Left ventricle myocardium inferior (tissue), 1 donor: ENCODE measurements around the gene PGA3. TPM values are rescaled to one million over a fixed set of nuclear protein-coding genes. Genes with fewer than 3 reads are reported as not detected.

Source experiments
- DNase-seq: peaks from one replicate; pipeline ENCODE4 v3.0.0-alpha.2; 2020
- H3K27ac ChIP-seq: fragments of 200-600 bp; replicated peaks from 2 replicates; pipeline ENCODE4 v1.8.0; 2021
- H3K27me3 ChIP-seq: fragments of 200-600 bp; 2 replicates; pipeline ENCODE4 v1.8.0; 2021; ENCODE audit warnings: low read depth
- H3K36me3 ChIP-seq: fragments of 200-600 bp; 2 replicates; pipeline ENCODE4 v1.8.0; 2021
- H3K4me1 ChIP-seq: fragments of 200-600 bp; 2 replicates; pipeline ENCODE4 v1.8.0; 2021
- H3K4me3 ChIP-seq: fragments of 200-600 bp; 2 replicates; pipeline ENCODE4 v1.8.0; 2021; ENCODE audit warnings: mild to moderate bottlenecking, moderate library complexity
- H3K9me3 ChIP-seq: fragments of 200-600 bp; replicated peaks from 2 replicates; pipeline ENCODE4 v1.8.0; 2021
- intact Hi-C: fragments of 100-400 bp; cut with micrococcal nuclease; formaldehyde crosslinking; loops from one replicate; pipeline ENCODE4 v1.11.0; 2022
- total RNA-seq: library from RNA; stranded (reverse); fragmentation: NEBNext Ultra II Directional; extraction: Animal tissue kit (Norgen Biotek cat#: 25700); gene quantifications from one replicate; pipeline ENCODE4 v1.2.1, GENCODE V29; 2021
- TF ChIP-seq, protein P1 (sequence below): fragments of 200-600 bp; IDR thresholded peaks from 2 replicates; pipeline ENCODE4 v1.8.0; 2021; ENCODE audit warnings: antibody characterized with exemption, mild to moderate bottlenecking, borderline replicate concordance
- donor health status: DM: no; HTN: yes; CAD: no; lungs with severe emphysema.

PGA3 gene
- total RNA-seq, 1 donor from 2014 or later, result 0.19 TPM

DNA sequence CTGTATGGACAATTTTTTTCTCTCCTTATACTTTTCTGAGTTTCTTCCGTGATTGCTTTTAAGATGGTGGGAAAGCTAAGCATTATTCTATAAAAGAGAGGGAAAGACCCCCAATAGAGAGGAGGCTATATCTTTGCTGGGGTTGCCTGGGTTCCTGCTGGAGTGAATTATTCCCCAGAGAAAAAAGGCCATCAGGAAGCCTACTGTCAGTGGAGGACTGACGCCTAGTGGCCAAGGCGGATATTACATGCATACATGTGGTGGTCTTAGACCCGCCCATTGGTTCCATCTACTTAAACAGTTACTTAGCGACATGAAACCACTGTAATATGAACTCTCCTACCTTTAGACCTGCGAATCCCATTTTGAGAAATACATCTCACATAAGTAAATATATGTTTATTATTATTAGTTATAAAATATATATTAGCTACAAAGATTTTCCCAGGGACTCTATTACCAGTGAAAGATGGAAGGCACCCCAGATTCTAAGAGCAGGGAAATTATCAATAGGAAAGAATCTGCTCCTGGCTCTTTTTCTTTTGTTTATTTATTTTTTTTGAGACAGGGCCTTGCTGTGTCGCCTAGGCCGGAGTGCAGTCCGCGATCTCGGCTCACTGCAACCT lies 15.7 kb upstream of the PGA3 start:
- Histone ChIP-seq H3K9me3 (no peaks in the 10 kb centered on the region), H3K27me3 (peaks cover 47% of the 10 kb centered on the region), H3K27ac (no peak overlapping the region), H3K4me3 (no peak overlapping the region), H3K36me3 (no peaks in the 10 kb centered on the region), H3K4me1 (no peaks in the 10 kb centered on the region)
- DNase-seq, result peak; percentile 66
- intact Hi-C loops, result no loop called here
- TF ChIP-seq, protein P1, sequence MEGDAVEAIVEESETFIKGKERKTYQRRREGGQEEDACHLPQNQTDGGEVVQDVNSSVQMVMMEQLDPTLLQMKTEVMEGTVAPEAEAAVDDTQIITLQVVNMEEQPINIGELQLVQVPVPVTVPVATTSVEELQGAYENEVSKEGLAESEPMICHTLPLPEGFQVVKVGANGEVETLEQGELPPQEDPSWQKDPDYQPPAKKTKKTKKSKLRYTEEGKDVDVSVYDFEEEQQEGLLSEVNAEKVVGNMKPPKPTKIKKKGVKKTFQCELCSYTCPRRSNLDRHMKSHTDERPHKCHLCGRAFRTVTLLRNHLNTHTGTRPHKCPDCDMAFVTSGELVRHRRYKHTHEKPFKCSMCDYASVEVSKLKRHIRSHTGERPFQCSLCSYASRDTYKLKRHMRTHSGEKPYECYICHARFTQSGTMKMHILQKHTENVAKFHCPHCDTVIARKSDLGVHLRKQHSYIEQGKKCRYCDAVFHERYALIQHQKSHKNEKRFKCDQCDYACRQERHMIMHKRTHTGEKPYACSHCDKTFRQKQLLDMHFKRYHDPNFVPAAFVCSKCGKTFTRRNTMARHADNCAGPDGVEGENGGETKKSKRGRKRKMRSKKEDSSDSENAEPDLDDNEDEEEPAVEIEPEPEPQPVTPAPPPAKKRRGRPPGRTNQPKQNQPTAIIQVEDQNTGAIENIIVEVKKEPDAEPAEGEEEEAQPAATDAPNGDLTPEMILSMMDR, result peak; percentile 93

GRCh38 chr11:61189933-61190332 lies 13.4 kb upstream of the PGA3 start:
- intact Hi-C loops, result no loop called here
- H3K27ac ChIP-seq, result no peak overlapping the region
- no peaks in the 10 kb centered on the region for H3K4me1 ChIP-seq
- TF ChIP-seq, protein P1, result no peak
- H3K36me3 ChIP-seq, result no peaks in the 10 kb centered on the region
- DNase-seq, result no peak
- H3K9me3 ChIP-seq, result no peaks in the 10 kb centered on the region
- H3K27me3 ChIP-seq, result peaks cover 50% of the 10 kb centered on the region
- H3K4me3 ChIP-seq, result no peak overlapping the region

GRCh38 chr11:61193596-61193995 lies 9.7 kb upstream of the PGA3 start:
- intact Hi-C loops, result no loop called here
- Histone ChIP-seq H3K4me1 (no peaks in the 10 kb centered on the region), H3K36me3 (no peaks in the 10 kb centered on the region), H3K27ac (no peak overlapping the region), H3K9me3 (peaks cover 4% of the 10 kb centered on the region), H3K4me3 (no peak overlapping the region), H3K27me3 (peaks cover 78% of the 10 kb centered on the region)
- DNase-seq, result no peak
- TF ChIP-seq, protein P1, result no peak

DNA sequence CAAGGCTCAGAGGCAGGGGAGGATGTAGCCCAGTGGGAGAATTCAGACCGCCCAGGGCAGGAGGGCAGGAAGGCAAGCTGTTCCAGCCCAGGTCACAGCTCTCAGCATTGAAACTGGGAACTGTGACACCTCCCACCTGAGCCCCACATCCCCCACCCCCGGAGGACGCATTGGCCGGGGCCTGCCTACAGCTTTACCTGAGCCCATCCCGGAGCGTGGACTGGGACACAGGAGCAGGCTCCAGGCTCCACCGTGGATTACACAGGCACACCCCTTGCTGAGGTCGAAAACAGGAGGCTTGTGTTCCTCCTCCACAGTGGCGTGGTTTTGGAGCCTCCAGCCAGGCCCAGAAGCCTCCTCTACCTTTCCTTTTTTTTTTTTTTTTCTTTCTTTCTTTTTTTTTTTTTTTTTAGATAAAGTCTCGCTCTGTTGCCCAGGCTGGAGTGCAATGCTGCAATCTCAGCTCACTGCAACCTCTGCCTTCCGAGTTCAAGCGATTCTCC lies 9.1 kb upstream of the PGA3 start:
- peaks cover 78% of the 10 kb centered on the region for H3K27me3 ChIP-seq
- TF ChIP-seq, protein P1, result no peak
- intact Hi-C loops, result no loop called here

GRCh38 chr11:61194981-61195695 lies 8.2 kb upstream of the PGA3 start:
- H3K36me3 ChIP-seq, result no peaks in the 10 kb centered on the region
- no peaks in the 10 kb centered on the region for H3K4me1 ChIP-seq
- H3K9me3 ChIP-seq, result peaks cover 12% of the 10 kb centered on the region
- H3K27me3 ChIP-seq, result peaks cover 72% of the 10 kb centered on the region
- DNase-seq, result no peak
- intact Hi-C loops, result no loop called here
- TF ChIP-seq, protein P1, result no peak
- H3K4me3 ChIP-seq, result no peak overlapping the region
- H3K27ac ChIP-seq, result no peak overlapping the region

More for the DNA sequence above, 9.1 kb upstream of the PGA3 start:
- H3K4me3 ChIP-seq, result no peak overlapping the region
- H3K4me1 ChIP-seq, result no peaks in the 10 kb centered on the region
- peaks cover 10% of the 10 kb centered on the region for H3K9me3 ChIP-seq
- H3K36me3 ChIP-seq, result no peaks in the 10 kb centered on the region
- H3K27ac ChIP-seq, result no peak overlapping the region
- no peak for DNase-seq
